ENCODE data around the gene AMT. TPM values are rescaled to one million over a fixed set of nuclear protein-coding genes. Genes with fewer than 3 reads are reported as not detected.

The AMT gene
- total and polyA plus RNA-seq, 2 of the 13 experiments (the other 11 are each of a cell fraction or from before 2014, with no cell fraction given): 35.3 to 59.0 TPM

- H3K4me3 ChIP-seq (replicated peaks in 1 of 3; ENCODE audit: insufficient read depth in 1 of 3, low read depth in 2 of 3, low read length in 3 of 3): peak overlapping the region; percentile 81 to 93 (median 90)
- H4K20me1 ChIP-seq (ENCODE audit: insufficient read depth, low read length): peaks cover 37% of the 10 kb centered on the region
- H2AFZ ChIP-seq (ENCODE audit: low read length): no peak overlapping the region
- peak overlapping the region; percentile 95 for H3K9ac ChIP-seq (ENCODE audit: insufficient read depth, low read depth, low read length)
- peak; percentile 46 for ATAC-seq
- peak overlapping the region; percentile 91 for H3K27ac ChIP-seq (ENCODE audit: extremely low read length, insufficient read depth, low read length)
- peaks cover 0 to 2% of the 10 kb centered on the region in 2 experiments; a peak in 2 of 5 replicates for H3K36me3 ChIP-seq (replicated peaks in 1 of 2; ENCODE audit: control insufficient read depth in 1 of 2, insufficient read depth in 2 of 2, low read length in 2 of 2)
- in situ Hi-C loops (cut with HindIII; ENCODE audit: extremely low pct_ligation_motif_present, low pct_unique_long_range_greater_than_20kb): no loop called here
- intact Hi-C loops (cut with micrococcal nuclease; ENCODE audit: unreplicated experiment): loop anchor here (5.0 kb wide), 2 partner anchors 54 to 319 kb away; partner anchors contain the start of genes GPX1 and QRICH1
- H3K4me1 ChIP-seq (ENCODE audit: insufficient read depth, low read length): peaks cover 52% of the 10 kb centered on the region
- H3K79me2 ChIP-seq (ENCODE audit: insufficient read depth, low read length): peaks cover 65% of the 10 kb centered on the region
- ChIA-PET CTCF (ENCODE audit: low intra/inter-chr PET ratio, low total read pairs) (no interaction called here), POLR2A (interaction anchor here (0.6 to 2.9 kb wide), 24 partner anchors 8 to 514 kb away, joined by 3 to 48 read pairs (median 4); partner anchors contain the start of genes AMT, BSN, DAG1 and GPX1)
- H3K27me3 ChIP-seq (ENCODE audit: control insufficient read depth in 1 of 2, insufficient read depth in 2 of 2, low read length in 2 of 2): no peaks in the 10 kb centered on the region; a peak in 1 of 5 replicates
- peak overlapping the region; percentile 70 for H3K4me2 ChIP-seq (ENCODE audit: low read depth, low read length)
- BruUV-seq (replicated peaks): no TSS peak
- no peaks in the 10 kb centered on the region for H3K9me3 ChIP-seq (ENCODE audit: low read length)
- peak; percentile 44 for DNase-seq (ENCODE audit: low spot score)
- no peak for FAIRE-seq
- WGBS (ENCODE audit: low lambda C conversion rate): 0% methylated on average over 1 of the region's 59 CpGs
- TF ChIP-seq, protein P1, sequence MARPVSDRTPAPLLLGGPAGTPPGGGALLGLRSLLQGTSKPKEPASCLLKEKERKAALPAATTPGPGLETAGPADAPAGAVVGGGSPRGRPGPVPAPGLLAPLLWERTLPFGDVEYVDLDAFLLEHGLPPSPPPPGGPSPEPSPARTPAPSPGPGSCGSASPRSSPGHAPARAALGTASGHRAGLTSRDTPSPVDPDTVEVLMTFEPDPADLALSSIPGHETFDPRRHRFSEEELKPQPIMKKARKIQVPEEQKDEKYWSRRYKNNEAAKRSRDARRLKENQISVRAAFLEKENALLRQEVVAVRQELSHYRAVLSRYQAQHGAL (CRISPR knock-in tag; IDR thresholded peaks at IDR 0.05; ENCODE audit: not compliant biosample characterization): peak; percentile 14
- TF ChIP-seq, protein P2, sequence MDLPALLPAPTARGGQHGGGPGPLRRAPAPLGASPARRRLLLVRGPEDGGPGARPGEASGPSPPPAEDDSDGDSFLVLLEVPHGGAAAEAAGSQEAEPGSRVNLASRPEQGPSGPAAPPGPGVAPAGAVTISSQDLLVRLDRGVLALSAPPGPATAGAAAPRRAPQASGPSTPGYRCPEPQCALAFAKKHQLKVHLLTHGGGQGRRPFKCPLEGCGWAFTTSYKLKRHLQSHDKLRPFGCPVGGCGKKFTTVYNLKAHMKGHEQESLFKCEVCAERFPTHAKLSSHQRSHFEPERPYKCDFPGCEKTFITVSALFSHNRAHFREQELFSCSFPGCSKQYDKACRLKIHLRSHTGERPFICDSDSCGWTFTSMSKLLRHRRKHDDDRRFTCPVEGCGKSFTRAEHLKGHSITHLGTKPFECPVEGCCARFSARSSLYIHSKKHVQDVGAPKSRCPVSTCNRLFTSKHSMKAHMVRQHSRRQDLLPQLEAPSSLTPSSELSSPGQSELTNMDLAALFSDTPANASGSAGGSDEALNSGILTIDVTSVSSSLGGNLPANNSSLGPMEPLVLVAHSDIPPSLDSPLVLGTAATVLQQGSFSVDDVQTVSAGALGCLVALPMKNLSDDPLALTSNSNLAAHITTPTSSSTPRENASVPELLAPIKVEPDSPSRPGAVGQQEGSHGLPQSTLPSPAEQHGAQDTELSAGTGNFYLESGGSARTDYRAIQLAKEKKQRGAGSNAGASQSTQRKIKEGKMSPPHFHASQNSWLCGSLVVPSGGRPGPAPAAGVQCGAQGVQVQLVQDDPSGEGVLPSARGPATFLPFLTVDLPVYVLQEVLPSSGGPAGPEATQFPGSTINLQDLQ (CRISPR knock-in tag; IDR thresholded peaks at IDR 0.05): 0 out of 2 replicates have a peak, but pooled peaks have one; percentile 80
- TF ChIP-seq ZHX2 (IDR thresholded peaks at IDR 0.05; ENCODE audit: low read depth) (no peak), ZHX2 (CRISPR knock-in tag; IDR thresholded peaks at IDR 0.05; ENCODE audit: borderline replicate concordance) (peak; percentile 43; the same call in 1 of the 2 replicates), SAFB2 (CRISPR knock-in tag; IDR thresholded peaks at IDR 0.05; ENCODE audit: borderline replicate concordance, low read depth) (0 out of 2 replicates have a peak, but pooled peaks have one; percentile 67), ZNF777 (CRISPR knock-in tag; IDR thresholded peaks at IDR 0.05) (0 out of 2 replicates have a peak, but pooled peaks have one; percentile 45), ZNF788 (CRISPR knock-in tag; IDR thresholded peaks at IDR 0.05; ENCODE audit: borderline replicate concordance) (peak; percentile 7; the same call in 1 of the 2 replicates)
- TF ChIP-seq, protein P3, sequence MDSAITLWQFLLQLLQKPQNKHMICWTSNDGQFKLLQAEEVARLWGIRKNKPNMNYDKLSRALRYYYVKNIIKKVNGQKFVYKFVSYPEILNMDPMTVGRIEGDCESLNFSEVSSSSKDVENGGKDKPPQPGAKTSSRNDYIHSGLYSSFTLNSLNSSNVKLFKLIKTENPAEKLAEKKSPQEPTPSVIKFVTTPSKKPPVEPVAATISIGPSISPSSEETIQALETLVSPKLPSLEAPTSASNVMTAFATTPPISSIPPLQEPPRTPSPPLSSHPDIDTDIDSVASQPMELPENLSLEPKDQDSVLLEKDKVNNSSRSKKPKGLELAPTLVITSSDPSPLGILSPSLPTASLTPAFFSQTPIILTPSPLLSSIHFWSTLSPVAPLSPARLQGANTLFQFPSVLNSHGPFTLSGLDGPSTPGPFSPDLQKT (CRISPR knock-in tag; IDR thresholded peaks at IDR 0.05; ENCODE audit: borderline replicate concordance): no peak
- TF ChIP-seq, protein P4, sequence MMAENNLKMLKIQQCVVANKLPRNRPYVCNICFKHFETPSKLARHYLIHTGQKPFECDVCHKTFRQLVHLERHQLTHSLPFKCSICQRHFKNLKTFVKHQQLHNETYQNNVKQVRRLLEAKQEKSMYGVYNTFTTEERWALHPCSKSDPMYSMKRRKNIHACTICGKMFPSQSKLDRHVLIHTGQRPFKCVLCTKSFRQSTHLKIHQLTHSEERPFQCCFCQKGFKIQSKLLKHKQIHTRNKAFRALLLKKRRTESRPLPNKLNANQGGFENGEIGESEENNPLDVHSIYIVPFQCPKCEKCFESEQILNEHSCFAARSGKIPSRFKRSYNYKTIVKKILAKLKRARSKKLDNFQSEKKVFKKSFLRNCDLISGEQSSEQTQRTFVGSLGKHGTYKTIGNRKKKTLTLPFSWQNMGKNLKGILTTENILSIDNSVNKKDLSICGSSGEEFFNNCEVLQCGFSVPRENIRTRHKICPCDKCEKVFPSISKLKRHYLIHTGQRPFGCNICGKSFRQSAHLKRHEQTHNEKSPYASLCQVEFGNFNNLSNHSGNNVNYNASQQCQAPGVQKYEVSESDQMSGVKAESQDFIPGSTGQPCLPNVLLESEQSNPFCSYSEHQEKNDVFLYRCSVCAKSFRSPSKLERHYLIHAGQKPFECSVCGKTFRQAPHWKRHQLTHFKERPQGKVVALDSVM (CRISPR knock-in tag; IDR thresholded peaks at IDR 0.05): peak; percentile 4; the same call in 1 of the 2 replicates
Observed at GRCh38 chr3:49411535-49411967, 10.7 kb downstream of the AMT start.

Measured in HepG2 (cell line).